Peyer's patch (tissue), 4 donors: Measurements from ENCODE around the gene TRAPPC3. TPM values are rescaled to one million over a fixed set of nuclear protein-coding genes. Genes with fewer than 3 reads are reported as not detected.

ENCODE experiments used
- DNase-seq, 3 donors: peaks; one replicate each; pipeline ENCODE4 v3.0.0-alpha.2; 2017 to 2019
- H3K27ac ChIP-seq, 4 donors: fragments of 200-600 bp; sonication (generic); one replicate each; pipeline ENCODE4 v1.5.1; 2016 to 2019
- H3K27me3 ChIP-seq, 2 donors: fragments of 200-600 bp; sonication (generic); one replicate each; pipeline ENCODE4 v1.5.1; 2019
- H3K36me3 ChIP-seq, 3 donors: fragments of 200-600 bp; sonication (generic); one replicate each; pipeline ENCODE4 v1.5.1; 2016 to 2019
- H3K4me1 ChIP-seq, 4 donors: fragments of 200-600 bp; sonication (generic); one replicate each; pipeline ENCODE4 v1.5.1; 2016 to 2019
- H3K4me3 ChIP-seq, 4 donors: fragments of 200-600 bp; sonication (generic); 1 replicate in 3 of 4; 2 replicates in 1 of 4; pipeline ENCODE4 v1.5.1; 2016 to 2019; ENCODE audit warnings: mild to moderate bottlenecking in 1 of 4
- H3K9me3 ChIP-seq, 4 donors: fragments of 200-600 bp; sonication (generic); one replicate each; pipeline ENCODE4 v1.5.1; 2016 to 2019; ENCODE audit warnings: mild to moderate bottlenecking in 1 of 4
- CTCF ChIP-seq, 6 experiments: fragments of 450-650 bp in 4 of 6; fragments of 200-600 bp in 2 of 6; sonication (generic) in 1 of 6; IDR thresholded peaks; one replicate each; pipeline ENCODE4 v1.5.1; 2017 to 2019; ENCODE audit warnings: antibody characterized with exemption in 6 of 6, mild to moderate bottlenecking in 3 of 6, moderate library complexity in 1 of 6
- POLR2A ChIP-seq, 2 donors: fragments of 450-650 bp; IDR thresholded peaks; one replicate each; pipeline ENCODE4 v1.5.1; 2017; ENCODE audit warnings: antibody characterized with exemption in 2 of 2, mild to moderate bottlenecking in 2 of 2, moderate library complexity in 2 of 2
- total RNA-seq, 4 donors: library from RNA; depleted of rRNA; stranded (reverse); fragments of >200 nt; gene quantifications; one replicate each; pipeline ENCODE4 v1.1.0, GENCODE V29; 2016

TRAPPC3 gene
- total RNA-seq, 4 donors from 2014 or later: 56.2 to 113 (median 73.7) TPM

- H3K27me3 ChIP-seq: no peaks in the 10 kb centered on the region
- no peak overlapping the region for H3K27ac ChIP-seq
- peaks cover 0 to 9% (median 2%) of the 10 kb centered on the region in 4 donors for H3K4me1 ChIP-seq
- DNase-seq: no peak
- TF ChIP-seq POLR2A (IDR thresholded peaks at IDR 0.05) (no peak), CTCF (IDR thresholded peaks at IDR 0.05) (no peak)
- H3K36me3 ChIP-seq: peaks cover 0 to 18% (median 0%) of the 10 kb centered on the region in 3 donors
- H3K9me3 ChIP-seq: no peaks in the 10 kb centered on the region
- no peak overlapping the region for H3K4me3 ChIP-seq
Observed at GRCh38 chr1:36143424-36143823, 5.9 kb downstream of the TRAPPC3 start.

- peaks cover 0 to 31% (median 0%) of the 10 kb centered on the region in 3 donors for H3K36me3 ChIP-seq
- no peak for DNase-seq
- H3K9me3 ChIP-seq: no peaks in the 10 kb centered on the region
- H3K27ac ChIP-seq: no peak overlapping the region
- no peak overlapping the region for H3K4me3 ChIP-seq
- H3K4me1 ChIP-seq: no peaks in the 10 kb centered on the region
- H3K27me3 ChIP-seq: no peaks in the 10 kb centered on the region
- TF ChIP-seq CTCF (IDR thresholded peaks at IDR 0.05): no peak
- no peak for TF ChIP-seq POLR2A (IDR thresholded peaks at IDR 0.05)
Observed at GRCh38 chr1:36142121-36142520, 7.2 kb downstream of the TRAPPC3 start.

- no peak overlapping the region for H3K4me3 ChIP-seq
- TF ChIP-seq CTCF (IDR thresholded peaks at IDR 0.05): no peak
- TF ChIP-seq POLR2A (IDR thresholded peaks at IDR 0.05): no peak
- no peak overlapping the region for H3K27ac ChIP-seq
Observed at GRCh38 chr1:36139521-36139920, 9.8 kb downstream of the TRAPPC3 start.

GRCh38 chr1:36137776-36138175, 11.5 kb downstream of the TRAPPC3 start:
- no peaks in the 10 kb centered on the region for H3K9me3 ChIP-seq
- H3K36me3 ChIP-seq: peaks cover 0 to 43% (median 0%) of the 10 kb centered on the region in 3 donors
- TF ChIP-seq CTCF (IDR thresholded peaks at IDR 0.05) (no peak), POLR2A (IDR thresholded peaks at IDR 0.05) (no peak)
- no peak overlapping the region for H3K4me3 ChIP-seq
- H3K27ac ChIP-seq: no peak overlapping the region
- no peak for DNase-seq
- H3K27me3 ChIP-seq: no peaks in the 10 kb centered on the region
- peaks cover 0 to 12% (median 0%) of the 10 kb centered on the region in 4 donors for H3K4me1 ChIP-seq

More at GRCh38 chr1:36139521-36139920, 9.8 kb downstream of the TRAPPC3 start:
- H3K9me3 ChIP-seq: no peaks in the 10 kb centered on the region
- no peak for DNase-seq
- peaks cover 0 to 7% (median 0%) of the 10 kb centered on the region in 4 donors for H3K4me1 ChIP-seq
- H3K36me3 ChIP-seq: peaks cover 0 to 43% (median 0%) of the 10 kb centered on the region in 3 donors
- H3K27me3 ChIP-seq: no peaks in the 10 kb centered on the region

- Histone ChIP-seq H3K4me1 (peaks cover 0 to 12% (median 0%) of the 10 kb centered on the region in 4 donors), H3K27ac (peak overlapping the region in 1 of 4 donors; percentile 59), H3K4me3 (no peak overlapping the region), H3K36me3 (peaks cover 0 to 43% (median 0%) of the 10 kb centered on the region in 3 donors), H3K27me3 (no peaks in the 10 kb centered on the region), H3K9me3 (no peaks in the 10 kb centered on the region)
- TF ChIP-seq POLR2A (IDR thresholded peaks at IDR 0.05) (no peak), CTCF (IDR thresholded peaks at IDR 0.05) (no peak)
- DNase-seq: no peak
Observed at GRCh38 chr1:36137226-36137625, 12.1 kb downstream of the TRAPPC3 start.

GRCh38 chr1:36136535-36136934, 12.8 kb downstream of the TRAPPC3 start:
- Histone ChIP-seq H3K27ac (peak overlapping the region in 1 of 4 donors; percentile 59), H3K36me3 (peaks cover 0 to 43% (median 0%) of the 10 kb centered on the region in 3 donors), H3K4me1 (peaks cover 0 to 12% (median 0%) of the 10 kb centered on the region in 4 donors), H3K27me3 (no peaks in the 10 kb centered on the region), H3K9me3 (no peaks in the 10 kb centered on the region), H3K4me3 (no peak overlapping the region)
- no peak for DNase-seq
- no peak for TF ChIP-seq CTCF (IDR thresholded peaks at IDR 0.05)
- no peak for TF ChIP-seq POLR2A (IDR thresholded peaks at IDR 0.05)
